Measurements from ENCODE around the gene CRKL. TPM values are rescaled to one million over a fixed set of nuclear protein-coding genes. Genes with fewer than 3 reads are reported as not detected.
A peak's percentile ranks its signal among the peaks of the same experiment; 100 is the strongest.

The CRKL gene
- total RNA-seq, 1 experiment from 2014 or later: 82.7 TPM

- Mint-ChIP-seq H3K27me3 (ENCODE audit: insufficient read depth, unreplicated experiment) (no peaks in the 10 kb centered on the region), H3K27ac (ENCODE audit: unreplicated experiment) (no peak overlapping the region), H3K4me3 (ENCODE audit: unreplicated experiment) (peak overlapping the region; percentile 37), H3K4me1 (ENCODE audit: low read depth, unreplicated experiment) (no peaks in the 10 kb centered on the region), H3K36me3 (ENCODE audit: insufficient read depth, unreplicated experiment) (no peaks in the 10 kb centered on the region), H3K9me3 (ENCODE audit: unreplicated experiment) (no peaks in the 10 kb centered on the region)
- TF ChIP-seq, protein P1, sequence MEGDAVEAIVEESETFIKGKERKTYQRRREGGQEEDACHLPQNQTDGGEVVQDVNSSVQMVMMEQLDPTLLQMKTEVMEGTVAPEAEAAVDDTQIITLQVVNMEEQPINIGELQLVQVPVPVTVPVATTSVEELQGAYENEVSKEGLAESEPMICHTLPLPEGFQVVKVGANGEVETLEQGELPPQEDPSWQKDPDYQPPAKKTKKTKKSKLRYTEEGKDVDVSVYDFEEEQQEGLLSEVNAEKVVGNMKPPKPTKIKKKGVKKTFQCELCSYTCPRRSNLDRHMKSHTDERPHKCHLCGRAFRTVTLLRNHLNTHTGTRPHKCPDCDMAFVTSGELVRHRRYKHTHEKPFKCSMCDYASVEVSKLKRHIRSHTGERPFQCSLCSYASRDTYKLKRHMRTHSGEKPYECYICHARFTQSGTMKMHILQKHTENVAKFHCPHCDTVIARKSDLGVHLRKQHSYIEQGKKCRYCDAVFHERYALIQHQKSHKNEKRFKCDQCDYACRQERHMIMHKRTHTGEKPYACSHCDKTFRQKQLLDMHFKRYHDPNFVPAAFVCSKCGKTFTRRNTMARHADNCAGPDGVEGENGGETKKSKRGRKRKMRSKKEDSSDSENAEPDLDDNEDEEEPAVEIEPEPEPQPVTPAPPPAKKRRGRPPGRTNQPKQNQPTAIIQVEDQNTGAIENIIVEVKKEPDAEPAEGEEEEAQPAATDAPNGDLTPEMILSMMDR (IDR thresholded peaks at IDR 0.05; ENCODE audit: insufficient read depth in 1 of 2, low read depth in 1 of 2, low read length in 1 of 2, severe bottlenecking in 1 of 2, unreplicated experiment in 1 of 2): no peak
- intact Hi-C loops (cut with micrococcal nuclease; ENCODE audit: unreplicated experiment): no loop called here
- no peaks in the 10 kb centered on the region for H3K27me3 ChIP-seq (replicated peaks; ENCODE audit: control insufficient read depth, insufficient read depth, low read length)
- H3K36me3 ChIP-seq (ENCODE audit: control insufficient read depth, insufficient read depth, low read length): no peaks in the 10 kb centered on the region
- no peaks in the 10 kb centered on the region for H3K4me1 ChIP-seq
- no peak for DNase-seq
- ChIA-PET CTCF (no interaction called here), POLR2A (no interaction called here)
- no peaks in the 10 kb centered on the region for H3K9me3 ChIP-seq
- no TSS peak for BruUV-seq (replicated peaks)
- H3K4me3 ChIP-seq (ENCODE audit: low read depth, low read length): no peak overlapping the region
Observed at GRCh38 chr22:20965104-20965887, 48.1 kb downstream of the CRKL start.

- H3K36me3 ChIP-seq (ENCODE audit: control insufficient read depth, insufficient read depth, low read length): no peaks in the 10 kb centered on the region
- Mint-ChIP-seq H3K27me3 (ENCODE audit: insufficient read depth, unreplicated experiment) (no peaks in the 10 kb centered on the region), H3K27ac (ENCODE audit: unreplicated experiment) (no peak overlapping the region), H3K4me1 (ENCODE audit: low read depth, unreplicated experiment) (no peaks in the 10 kb centered on the region), H3K4me3 (ENCODE audit: unreplicated experiment) (no peak overlapping the region), H3K36me3 (ENCODE audit: insufficient read depth, unreplicated experiment) (no peaks in the 10 kb centered on the region), H3K9me3 (ENCODE audit: unreplicated experiment) (no peaks in the 10 kb centered on the region)
- no peaks in the 10 kb centered on the region for H3K9me3 ChIP-seq
- CTCF ChIA-PET: no interaction called here
- H3K27me3 ChIP-seq (replicated peaks; ENCODE audit: control insufficient read depth, insufficient read depth, low read length): no peaks in the 10 kb centered on the region
- no peak for DNase-seq
- no peak overlapping the region for H3K4me3 ChIP-seq (ENCODE audit: low read depth, low read length)
- POLR2A ChIA-PET: no interaction called here
- intact Hi-C loops (cut with micrococcal nuclease; ENCODE audit: unreplicated experiment): no loop called here
- no TSS peak for BruUV-seq (replicated peaks)
- TF ChIP-seq, protein P1 (IDR thresholded peaks at IDR 0.05; ENCODE audit: insufficient read depth in 1 of 2, low read depth in 1 of 2, low read length in 1 of 2, severe bottlenecking in 1 of 2, unreplicated experiment in 1 of 2): no peak
- H3K4me1 ChIP-seq: no peaks in the 10 kb centered on the region
Observed at GRCh38 chr22:20965888-20966855, 49.0 kb downstream of the CRKL start.

DNA sequence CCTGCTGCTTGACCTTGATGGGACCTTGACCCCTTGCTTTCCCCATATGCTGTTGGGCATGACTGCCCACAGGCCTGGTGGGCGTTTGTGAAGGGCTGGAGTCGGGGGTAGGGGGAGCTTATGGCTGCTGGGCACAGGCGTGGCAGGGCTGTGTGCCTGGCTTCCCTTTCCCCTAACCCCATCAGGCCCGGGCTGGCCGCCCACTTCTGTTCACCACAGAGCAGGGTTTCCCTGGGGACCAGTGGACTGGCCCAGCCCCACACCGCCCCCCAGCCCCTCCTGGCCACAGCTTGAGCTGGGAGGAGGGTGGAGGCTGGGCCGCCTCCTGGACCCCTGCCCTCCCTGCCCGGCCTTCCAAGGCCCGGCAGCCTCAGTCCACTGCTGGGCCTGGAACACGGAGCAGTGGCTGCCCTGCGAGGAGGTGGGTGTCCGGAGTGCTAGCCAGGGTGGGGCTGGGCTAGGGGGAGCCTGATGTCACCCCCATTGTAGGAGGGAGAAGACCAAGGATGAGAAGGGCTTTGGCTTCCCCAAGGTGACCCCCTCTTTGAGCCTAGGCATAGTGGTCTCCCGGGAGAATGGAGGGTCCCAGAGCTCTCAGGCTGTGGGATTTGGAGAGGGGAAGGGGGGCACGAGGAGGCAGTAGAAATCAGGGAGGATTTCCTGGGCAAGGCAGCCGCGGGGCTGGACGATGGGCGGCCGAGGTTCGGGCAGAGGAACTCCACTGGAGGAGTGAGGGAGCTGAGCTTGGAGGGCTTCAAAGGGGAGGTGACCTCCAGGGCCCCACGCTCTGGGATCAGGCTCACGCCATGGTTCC is 49.9 kb downstream of the CRKL start, which contains the start of gene AIFM3:
Gene AIFM3 (plus strand): TSS at position 373 of the 814 bp plus-strand sequence. CDS start 690 bp downstream, outside the sequence.
- H3K27ac Mint-ChIP-seq (ENCODE audit: unreplicated experiment): no peak within 1 kb of the TSS
- intact Hi-C loops (cut with micrococcal nuclease; ENCODE audit: unreplicated experiment): no loop called here
- TF ChIP-seq, protein P1 (IDR thresholded peaks at IDR 0.05; ENCODE audit: insufficient read depth in 1 of 2, low read depth in 1 of 2, low read length in 1 of 2, severe bottlenecking in 1 of 2, unreplicated experiment in 1 of 2): no peak

More for the DNA sequence above, 49.9 kb downstream of the CRKL start, which contains the start of gene AIFM3:
- no peaks in the 10 kb centered on the region for H3K9me3 Mint-ChIP-seq (ENCODE audit: unreplicated experiment)
- no peak within 1 kb of the TSS for H3K4me3 ChIP-seq (ENCODE audit: low read depth, low read length)
- no peaks in the 10 kb centered on the region for H3K27me3 Mint-ChIP-seq (ENCODE audit: insufficient read depth, unreplicated experiment)
- no peak for DNase-seq
- ChIA-PET CTCF (interaction anchor here (0.6 to 0.9 kb wide), 2 partner anchors 14 to 50 kb away, joined by 3 read pairs; partner anchors contain the start of genes CRKL and LZTR1), POLR2A (no interaction called here)
- H3K27me3 ChIP-seq (replicated peaks; ENCODE audit: control insufficient read depth, insufficient read depth, low read length): no peaks in the 10 kb centered on the region
- no peaks in the 10 kb centered on the region for H3K4me1 ChIP-seq
- no peaks in the 10 kb centered on the region for H3K36me3 ChIP-seq (ENCODE audit: control insufficient read depth, insufficient read depth, low read length)
- no peak within 1 kb of the TSS for H3K4me3 Mint-ChIP-seq (ENCODE audit: unreplicated experiment)
- no peaks in the 10 kb centered on the region for H3K9me3 ChIP-seq
- BruUV-seq (replicated peaks): no TSS peak
- no peaks in the 10 kb centered on the region for H3K36me3 Mint-ChIP-seq (ENCODE audit: insufficient read depth, unreplicated experiment)
- no peaks in the 10 kb centered on the region for H3K4me1 Mint-ChIP-seq (ENCODE audit: low read depth, unreplicated experiment)
